Measurements from ENCODE around the gene SZT2.
A peak's percentile ranks its signal among the peaks of the same experiment; 100 is the strongest.
"Not testable (repeated sequence)": the region's sequence is repeated elsewhere in the genome, so short reads cannot be mapped to it uniquely, and the experiment has no call there.

Gene SZT2

DNA sequence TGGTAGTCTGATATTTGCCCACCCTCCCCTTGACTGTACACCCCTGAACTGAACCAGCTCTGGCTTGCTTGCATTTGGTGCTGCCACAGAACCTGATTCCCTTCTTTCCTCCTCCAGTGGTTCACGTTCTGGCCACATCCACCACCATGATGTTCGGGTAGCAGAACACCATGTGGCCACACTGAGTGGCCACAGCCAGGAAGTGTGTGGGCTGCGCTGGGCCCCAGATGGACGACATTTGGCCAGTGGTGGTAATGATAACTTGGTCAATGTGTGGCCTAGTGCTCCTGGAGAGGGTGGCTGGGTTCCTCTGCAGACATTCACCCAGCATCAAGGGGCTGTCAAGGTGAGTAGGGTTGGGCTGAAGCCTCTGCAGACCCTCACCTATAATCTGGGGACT, 29.1 kb upstream of the SZT2 start:
- DNase-seq (ENCODE audit: low read depth in 4 of 4, low spot score in 1 of 4), result no peak

DNA sequence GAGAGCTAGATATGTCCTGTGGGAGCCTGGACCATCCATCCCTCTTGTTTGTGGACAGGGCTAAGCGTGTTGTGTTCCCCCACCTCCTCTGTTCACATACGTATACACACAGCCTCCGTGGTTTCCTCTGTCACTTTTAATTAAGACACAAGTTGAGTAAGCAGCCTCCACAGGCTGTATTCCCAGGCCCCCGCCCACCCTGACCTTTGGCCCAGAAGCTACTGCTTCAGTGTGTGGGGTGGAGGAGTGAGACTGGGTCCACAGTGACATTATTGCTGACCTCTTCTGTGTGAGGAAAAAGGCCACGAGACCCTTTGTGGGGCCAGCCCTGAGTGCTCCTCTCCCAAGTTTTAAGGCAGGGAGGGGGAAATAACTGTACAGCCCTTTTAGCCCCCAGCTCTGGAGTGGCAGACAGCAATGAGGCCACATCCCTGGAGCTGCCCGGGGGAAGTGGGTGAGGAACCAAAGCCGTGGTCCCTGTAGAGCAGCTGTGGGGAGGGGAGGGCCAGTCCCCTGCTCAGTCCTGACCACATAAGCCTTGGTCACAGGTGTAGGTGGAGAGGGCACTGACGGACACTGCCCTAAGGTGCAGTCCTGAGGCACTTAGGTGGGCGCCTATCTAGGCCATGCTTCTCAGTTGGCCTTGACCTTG, 26.3 kb upstream of the SZT2 start:
- no peak for DNase-seq (ENCODE audit: low read depth in 4 of 4, low spot score in 1 of 4)

DNA sequence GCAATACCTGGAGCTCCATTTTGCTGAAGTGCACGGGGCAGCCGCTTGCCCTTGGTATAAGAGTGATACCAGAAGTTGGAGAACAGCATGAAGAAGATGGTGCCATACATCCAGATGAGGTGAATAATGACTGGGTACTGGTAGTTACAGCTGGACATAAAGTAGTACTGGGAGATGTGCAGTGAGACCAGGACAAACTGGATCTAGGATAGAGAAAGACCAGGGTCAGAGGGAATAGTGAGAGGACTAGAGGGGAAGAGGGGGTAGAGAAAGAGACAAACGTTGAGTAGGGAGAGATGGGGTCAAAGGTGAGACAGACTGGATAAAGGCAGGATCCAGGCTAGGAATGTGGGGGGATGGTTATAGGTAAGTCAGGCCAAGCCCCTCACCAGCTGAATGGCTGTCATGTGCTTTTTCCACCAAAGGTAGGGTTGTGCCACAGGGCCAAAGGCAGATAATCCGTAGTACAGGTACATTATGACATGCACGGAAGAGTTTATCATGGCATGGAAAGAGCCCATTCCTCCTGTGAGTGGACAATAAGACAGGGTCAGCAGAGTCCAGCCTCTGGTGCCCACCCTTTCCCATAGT, 25.7 kb upstream of the SZT2 start:
- DNase-seq (ENCODE audit: low read depth in 4 of 4, low spot score in 1 of 4), result no peak

DNA sequence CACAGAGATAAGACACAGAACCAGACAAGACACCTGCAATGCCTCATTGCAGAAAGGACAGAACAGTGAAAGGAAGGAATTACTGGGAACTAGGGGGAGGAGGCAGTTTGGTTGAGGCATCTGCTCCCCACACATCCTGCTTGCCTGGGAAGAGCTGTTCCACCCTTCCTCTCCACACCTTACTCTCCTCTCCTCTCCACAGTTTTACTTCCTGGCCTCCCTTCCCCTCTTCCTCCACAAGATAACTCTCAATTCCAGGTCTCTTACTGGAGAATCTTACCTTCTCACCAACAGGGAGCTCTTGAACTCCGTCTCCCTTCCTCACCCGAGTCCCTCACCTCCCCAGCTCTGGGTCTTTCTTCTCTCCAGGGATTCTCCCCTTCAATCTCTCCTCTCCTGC, 24.0 kb upstream of the SZT2 start:
- no peak for DNase-seq (ENCODE audit: low read depth in 4 of 4, low spot score in 1 of 4)

DNA sequence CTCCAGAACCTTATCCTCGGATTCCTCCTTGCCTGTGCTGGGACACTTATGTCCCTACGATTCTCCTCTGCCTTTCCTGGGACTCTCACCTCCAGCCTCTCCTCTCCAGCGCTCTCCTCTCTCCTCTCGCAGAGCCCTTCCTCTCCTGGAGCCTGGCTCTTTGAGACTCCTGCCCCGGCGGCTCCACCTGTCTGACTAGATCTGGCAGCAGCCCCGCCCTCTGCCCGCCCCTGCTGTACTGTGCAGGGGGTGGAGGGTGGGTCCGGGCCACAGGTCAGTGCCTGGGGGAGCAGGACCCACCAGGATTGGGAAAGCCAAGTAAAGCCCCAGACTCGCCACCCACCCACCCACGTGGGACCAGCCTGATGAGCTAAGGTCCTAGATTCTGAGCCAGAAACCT, 23.5 kb upstream of the SZT2 start:
- no peak for DNase-seq (ENCODE audit: low read depth in 4 of 4, low spot score in 1 of 4)

DNA sequence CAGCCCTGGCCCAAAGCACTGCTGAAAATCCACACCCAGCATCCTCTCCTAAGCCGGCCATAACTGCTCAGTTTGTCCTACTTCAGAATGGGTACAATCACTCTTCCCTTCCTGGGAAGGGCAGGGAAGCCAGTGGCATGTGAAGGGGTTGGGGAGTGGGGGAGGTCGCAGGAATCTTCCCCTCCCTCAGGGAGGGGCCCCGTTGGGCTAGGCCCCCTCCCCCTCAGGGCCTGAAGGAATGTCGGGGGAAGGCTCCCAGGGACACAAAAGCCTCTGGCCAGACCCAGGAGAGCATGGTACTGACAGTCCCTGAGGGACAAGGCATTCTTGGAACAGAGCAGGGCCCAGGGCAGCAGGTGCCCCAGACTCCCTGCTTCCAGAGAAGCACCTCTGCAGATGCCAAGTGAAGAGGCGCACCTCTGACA, 23.1 kb upstream of the SZT2 start:
- no peak for DNase-seq (ENCODE audit: low read depth in 4 of 4, low spot score in 1 of 4)

DNA sequence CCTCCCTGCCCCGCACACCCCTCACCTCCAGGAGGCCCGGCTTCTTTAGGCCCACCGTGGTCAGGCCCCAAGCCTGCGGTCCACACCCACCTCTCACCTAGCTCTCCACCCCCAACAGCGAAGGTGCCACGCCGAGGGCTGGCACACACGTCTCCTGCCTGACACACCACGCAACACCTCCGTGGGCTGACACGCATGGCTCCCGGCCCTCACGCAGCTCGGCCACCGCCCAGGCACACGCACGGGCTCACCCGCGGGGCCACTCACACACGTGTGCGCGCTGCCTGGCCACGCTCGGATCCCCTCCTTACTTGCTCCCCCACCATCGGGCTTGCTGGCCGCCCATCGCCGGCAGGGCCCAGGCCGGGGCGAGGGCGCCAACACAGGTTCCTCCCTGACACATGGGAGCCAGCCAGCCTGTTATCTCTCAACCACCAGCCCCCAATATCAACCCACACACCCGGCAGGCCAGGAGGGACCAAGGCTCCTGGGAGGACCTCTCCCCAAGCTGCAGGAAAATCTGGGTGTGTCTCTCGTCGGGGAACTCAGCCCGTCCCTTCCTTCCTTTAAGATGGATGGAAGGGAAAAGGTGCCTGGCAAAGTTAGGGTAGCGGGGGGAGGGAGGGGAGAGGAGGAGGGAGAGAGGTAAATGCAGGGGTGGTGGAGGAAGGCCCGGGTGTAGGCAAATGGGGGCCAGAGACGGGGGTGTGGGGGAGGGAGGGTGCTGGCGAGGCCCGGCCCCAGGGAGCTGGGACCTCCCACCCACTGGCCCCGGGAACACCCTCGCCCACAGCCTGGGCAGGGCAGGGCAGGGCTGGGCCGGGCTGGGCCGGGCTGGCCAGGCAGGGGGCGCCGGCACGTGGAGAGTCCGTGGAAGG, 22.4 kb upstream of the SZT2 start:
- DNase-seq (ENCODE audit: low read depth in 4 of 4, low spot score in 1 of 4), result peak in 1 of 4 experiments; percentile 65

DNA sequence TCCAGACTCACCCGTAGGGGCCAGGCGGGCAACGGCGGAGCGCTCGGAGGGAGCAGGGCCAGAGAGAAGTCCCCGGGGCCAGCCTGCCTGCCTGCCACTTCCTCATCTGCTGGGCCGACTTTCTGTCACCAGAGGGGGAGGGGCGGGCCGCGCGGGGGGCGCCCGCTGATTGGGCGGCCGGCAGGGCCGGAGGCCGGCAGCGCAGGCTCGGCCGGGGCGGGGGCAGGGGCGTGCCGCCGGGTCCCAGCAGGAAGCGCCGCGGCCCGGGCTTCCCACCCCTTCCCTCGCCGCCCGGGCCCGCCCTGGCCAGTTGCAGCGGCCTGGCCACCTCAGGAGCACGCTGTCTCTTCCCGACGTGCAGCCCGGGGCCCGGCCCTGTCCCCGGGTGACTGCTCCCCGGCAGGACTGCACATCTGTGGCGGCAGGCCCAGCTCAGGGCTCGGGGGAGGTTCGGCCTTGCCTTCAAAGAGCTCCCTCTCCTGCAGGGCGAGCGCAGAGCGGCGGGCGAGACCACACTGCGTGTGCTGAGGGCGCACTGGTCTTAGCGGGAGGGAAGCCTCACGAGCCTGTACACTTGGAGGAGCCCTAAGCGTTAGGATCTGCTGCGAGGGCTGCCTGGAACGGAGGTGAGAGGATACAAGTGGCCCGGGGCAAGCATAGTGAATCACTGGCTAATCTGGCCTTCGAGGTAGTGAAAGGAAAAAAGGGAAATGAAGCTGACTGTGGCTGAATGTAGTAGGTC, 21.6 kb upstream of the SZT2 start, which contains the start of gene ELOVL1:
ELOVL1 (minus strand) TSS at position 108 of the 742 bp plus-strand sequence. CDS start 2,402 bp downstream, outside the sequence.
- DNase-seq (ENCODE audit: low read depth in 4 of 4, low spot score in 1 of 4), result peak; percentile 68 to 93 (median 86)

DNA sequence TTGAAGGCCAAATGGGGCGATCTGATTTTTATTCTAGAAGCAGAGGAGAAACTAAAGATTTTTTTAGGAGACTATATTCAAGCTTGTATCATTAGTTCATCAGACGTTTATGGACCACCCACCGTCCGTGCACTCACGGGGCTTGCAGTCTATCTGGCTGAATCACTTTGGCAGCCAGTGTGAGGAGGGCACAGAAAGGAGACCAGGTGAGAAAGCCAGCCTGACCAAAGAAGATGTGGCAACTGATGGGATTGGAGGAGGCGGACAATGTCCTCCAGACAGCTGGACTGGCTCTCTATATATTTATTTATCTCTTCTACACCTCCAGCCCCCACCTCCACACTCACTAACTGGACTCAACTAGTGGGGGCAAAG, 21.1 kb upstream of the SZT2 start:
- DNase-seq (ENCODE audit: low read depth in 4 of 4, low spot score in 1 of 4), result no peak

DNA sequence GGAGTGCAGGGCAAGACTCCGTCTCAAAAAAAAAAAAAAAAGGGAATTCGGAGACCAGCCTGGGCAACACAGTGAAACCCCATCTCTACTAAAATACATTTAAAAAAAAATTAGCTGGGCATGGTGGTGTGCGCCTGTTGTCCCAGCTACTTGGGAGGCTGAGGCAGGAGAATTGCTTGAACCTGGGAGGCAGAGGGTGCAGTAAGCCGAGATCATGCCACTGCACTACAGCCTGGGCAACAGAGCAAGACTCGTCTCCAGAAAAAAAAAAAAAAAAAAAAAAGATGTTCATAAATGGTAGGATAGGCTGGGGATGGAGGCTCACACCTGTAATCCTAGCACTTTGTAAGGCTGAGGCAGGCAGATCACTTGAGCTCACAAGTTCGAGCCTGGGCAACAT, 19.9 kb upstream of the SZT2 start:
- not testable (repeated sequence) for DNase-seq (ENCODE audit: low read depth in 4 of 4, low spot score in 1 of 4)

DNA sequence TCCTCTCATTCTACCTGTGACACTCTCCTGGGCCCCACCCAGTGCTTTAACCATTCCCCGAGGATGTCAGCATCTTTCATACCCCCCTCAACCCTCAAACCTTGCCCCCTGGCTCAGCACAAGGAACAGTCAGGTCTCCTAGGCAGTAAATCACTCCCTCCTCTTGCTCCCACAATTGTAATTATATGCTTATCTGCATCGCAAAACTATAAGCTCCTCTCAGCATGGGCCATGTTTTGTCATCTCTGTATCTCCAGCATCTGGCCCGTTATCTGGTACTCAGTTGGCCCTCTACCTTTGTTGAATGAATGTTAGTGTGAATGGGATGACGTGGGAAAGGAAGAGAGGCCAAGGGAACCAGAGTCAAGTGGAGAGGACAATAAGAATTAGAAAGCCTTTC, 19.1 kb upstream of the SZT2 start:
- no peak for DNase-seq (ENCODE audit: low read depth in 4 of 4, low spot score in 1 of 4)

DNA sequence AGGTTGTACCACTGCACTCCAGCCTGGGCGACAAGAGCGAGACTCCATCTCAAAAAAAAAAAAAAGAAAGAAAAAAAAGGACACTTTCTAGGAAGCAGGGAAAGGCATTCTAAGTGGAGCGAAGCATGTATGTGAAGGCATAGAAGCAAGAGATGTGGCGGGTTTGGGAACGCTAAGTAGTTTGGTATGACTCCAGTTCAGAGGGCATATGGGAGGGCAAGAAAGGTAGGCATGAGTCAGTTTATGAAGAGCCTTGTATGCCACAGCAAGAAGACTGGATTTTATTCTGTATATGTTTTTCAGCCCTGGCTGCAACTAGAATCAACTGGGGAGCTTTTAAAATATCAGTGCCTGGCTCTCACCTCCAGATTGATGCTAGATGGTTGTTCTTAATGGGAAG, 17.5 kb upstream of the SZT2 start:
- DNase-seq (ENCODE audit: low read depth in 4 of 4, low spot score in 1 of 4), result no peak

DNA sequence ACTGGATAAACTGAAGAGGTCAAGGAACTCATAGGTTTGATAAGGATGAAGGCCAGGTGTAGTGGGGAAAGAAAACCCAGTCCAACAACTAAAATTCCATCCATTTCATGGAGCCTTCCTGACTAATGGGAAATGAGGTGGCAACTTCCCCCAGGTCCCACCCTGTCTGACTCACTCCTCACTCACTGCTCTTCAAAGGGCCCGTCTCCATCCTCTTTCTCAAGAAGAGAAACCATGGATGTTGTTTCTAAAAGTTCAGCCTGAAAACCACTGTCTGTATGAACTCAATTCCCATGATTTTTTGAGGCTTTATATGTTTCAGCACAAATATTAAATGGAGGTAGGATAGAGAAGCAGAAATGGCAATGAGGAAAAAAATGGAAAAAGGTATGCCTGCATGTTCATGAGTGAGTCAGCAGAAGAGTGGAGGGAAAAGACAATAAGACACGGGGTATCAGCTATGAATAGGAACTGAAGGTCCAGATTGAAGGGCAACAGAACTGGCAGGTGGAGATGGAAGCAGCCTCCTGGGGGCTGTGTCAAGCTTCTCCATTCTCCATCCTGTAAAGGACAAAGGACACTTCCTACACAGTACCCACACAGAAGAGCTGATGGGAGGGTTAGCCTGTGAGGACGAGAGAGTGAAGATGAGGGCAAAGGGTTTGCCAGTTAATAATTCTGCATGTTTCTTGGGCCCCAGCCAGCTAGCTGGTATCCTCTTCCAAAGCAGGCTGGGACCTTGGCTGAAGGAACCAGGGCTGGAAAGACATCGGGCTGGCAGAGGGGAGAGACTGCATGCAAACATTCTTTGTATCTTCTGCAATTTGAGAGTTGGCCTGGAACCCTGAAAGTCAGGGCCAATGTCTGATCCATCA, 16.4 kb upstream of the SZT2 start:
- no peak for DNase-seq (ENCODE audit: low read depth in 4 of 4, low spot score in 1 of 4)

DNA sequence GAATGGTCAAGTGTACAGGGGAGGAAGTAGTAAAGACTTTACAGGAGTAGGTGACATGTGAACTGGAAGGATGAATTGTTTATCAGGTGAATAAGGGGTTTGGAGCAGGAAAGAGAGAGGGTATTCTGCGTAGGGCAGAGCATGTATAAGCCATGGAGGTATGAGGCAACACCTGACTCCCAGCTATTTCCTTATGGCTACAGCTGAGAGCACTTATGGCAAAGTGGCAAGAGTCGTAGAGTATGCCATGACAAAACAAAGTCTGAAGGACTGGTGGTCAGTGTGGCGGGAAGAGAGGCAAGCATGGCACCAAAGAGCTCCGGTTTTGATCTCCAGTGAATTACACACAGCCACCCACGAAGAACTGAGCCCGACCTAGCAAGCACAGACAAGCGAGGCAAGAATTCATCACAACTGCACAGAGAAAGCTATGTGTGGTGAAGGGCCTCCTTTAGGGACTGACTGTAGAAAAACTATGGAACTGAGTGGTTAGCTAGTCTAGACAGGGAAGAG, 12.9 kb upstream of the SZT2 start:
- no peak for DNase-seq (ENCODE audit: low read depth in 4 of 4, low spot score in 1 of 4)

DNA sequence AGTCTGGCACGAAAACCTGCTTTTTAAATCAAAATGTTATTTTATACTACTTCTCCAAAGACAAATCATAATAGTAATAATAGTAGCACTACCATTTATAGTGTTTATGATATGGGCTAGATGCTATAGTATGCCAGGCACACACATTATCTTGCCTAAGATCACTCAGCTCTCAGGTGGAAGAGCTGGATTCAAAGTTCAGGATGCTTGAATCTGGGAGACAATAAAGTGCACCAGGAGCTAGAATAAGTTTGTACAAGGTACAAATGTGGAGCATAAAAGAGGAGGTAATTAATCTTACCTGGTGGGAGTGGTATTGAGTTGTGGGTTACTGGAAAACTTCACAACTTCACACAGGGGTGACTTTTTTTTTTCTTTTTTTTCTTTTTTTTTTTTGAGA, 11.9 kb upstream of the SZT2 start:
- no peak for DNase-seq (ENCODE audit: low read depth in 4 of 4, low spot score in 1 of 4)

DNA sequence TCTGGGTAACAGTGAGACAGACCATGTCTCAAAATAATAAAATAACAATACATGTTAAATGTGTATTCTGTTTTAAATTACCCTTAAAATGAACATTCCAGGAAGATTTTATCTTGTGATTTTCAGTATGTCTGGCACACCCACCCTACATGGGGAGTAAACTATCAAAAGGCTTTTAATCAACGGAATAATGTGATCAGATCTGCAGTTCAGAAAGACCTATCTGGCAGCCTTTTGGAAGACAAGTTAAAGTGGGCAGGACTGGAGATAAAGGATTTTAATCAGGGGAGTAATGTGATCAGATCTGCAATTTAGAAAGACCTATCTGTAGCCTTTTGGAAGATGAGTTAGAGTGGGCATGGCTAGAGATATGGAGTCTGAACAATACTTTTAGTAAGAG, 10.2 kb upstream of the SZT2 start:
- DNase-seq (ENCODE audit: low read depth in 4 of 4, low spot score in 1 of 4), result no peak

DNA sequence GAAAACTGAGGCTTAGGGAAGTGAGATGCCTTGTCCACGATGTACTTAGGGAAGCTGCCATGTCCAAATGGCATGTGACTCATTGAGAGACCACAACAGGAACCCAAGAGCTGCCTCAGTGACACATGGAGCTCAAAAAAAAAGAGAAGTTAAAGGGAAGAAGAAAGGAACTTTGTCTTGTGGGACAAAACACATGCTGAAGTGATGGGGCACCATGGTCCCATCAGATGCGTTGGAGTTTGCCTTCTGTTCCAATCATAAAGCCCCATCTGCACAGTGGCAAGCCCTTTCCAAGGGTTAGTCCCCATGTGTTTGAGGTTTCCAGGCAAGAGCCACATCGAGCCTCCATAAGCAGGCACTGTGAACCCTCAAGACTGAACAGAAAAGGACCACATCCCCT, 8.1 kb upstream of the SZT2 start:
- DNase-seq (ENCODE audit: low read depth in 4 of 4, low spot score in 1 of 4), result no peak

DNA sequence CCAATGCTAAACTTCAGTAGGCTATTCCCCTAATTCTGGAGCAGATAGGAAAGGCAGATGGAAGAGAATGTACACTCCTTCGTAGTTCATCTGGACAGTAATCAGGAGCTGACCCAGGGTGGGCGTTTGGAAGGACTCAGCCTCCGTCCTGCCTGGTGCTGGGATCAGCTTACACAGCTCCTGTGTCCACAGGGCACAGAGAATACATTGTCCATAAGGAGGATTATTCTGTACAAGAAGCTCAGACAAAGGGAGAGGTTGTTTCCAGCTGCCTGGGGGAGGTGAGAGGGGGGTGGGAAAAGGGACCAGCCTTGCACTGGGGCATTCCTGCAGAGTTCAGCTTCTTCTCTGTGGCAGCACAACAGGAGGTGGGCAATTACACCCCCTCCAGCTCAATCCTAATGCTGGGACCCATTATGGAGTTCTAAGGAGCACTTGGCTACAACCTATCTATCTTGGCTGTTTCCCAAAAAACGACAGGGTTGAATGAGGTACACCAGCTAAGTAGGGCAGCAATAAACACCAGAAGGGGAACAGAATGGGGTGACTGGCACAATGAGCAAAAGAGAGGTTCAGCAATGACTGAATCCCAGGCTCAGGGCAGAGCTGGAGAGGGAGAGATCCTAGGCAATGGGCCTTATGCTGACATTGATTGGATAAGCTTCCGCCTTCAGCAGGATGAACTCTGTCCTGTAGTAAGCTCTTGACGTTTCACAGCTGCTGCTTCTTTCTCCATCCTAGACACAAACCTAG, 7.5 kb upstream of the SZT2 start:
- DNase-seq (ENCODE audit: low read depth in 4 of 4, low spot score in 1 of 4), result no peak

DNA sequence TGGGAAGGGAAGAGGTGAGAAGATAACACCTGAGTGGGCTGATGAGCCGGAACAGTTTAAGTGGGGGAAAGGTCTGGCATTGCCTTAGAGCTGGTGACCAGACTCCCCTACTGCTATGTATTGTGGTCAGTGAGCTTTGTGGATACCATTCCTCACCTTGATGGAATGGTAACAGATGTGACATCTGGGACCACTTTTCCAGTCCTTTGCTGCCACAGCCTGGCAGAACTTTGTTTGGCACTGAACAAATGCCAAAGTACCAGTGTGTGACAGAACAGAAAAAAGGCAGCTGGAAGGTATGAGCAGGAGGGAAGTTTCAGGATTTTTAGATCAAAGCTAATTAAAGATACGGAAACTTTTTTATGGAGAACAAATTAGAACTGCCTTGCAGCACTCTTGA, 6.2 kb upstream of the SZT2 start:
- DNase-seq (ENCODE audit: low read depth in 4 of 4, low spot score in 1 of 4), result no peak

DNA sequence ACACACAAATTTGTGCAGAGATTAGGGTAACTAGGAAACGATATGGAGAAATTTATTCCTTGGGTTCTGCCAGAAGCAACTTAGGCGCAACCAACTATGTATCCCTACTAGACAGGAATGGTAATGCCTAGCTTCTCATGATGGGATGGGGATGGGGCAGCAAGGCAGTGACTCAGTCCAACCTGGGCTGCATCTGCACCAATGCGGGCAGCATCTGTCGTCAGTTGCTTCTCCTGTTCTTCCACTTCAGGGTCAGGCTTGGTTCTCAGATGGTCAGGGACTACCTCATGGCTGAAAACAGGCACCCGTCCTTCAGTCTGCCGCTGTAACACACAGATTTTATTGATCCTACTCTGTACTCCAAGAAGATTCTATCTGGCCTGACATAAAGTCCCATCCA, 3.0 kb upstream of the SZT2 start:
- no peak for DNase-seq (ENCODE audit: low read depth in 4 of 4, low spot score in 1 of 4)

All from stimulated activated CD4-positive, alpha-beta T cell treated with anti-CD3 and anti-CD28 coated beads, Interleukin-1b, Interleukin-23, amount 100 ng/mL, for 24 hours (primary cell).